Fibroblast of mammary gland (primary cell): Measurements from ENCODE around the gene SNRPA.
A peak's percentile ranks its signal among the peaks of the same experiment; 100 is the strongest.

Source experiments
- DNase-seq: peaks from one replicate; pipeline ENCODE4 v3.0.0-alpha.2; 2010; ENCODE audit warnings: low read depth
- H3K4me3 ChIP-seq: 2 replicates; pipeline ENCODE4 v1.5.1; 2011; ENCODE audit warnings: low read depth, mild to moderate bottlenecking, low read length, moderate library complexity; ENCODE audit not compliant: control insufficient read depth
- CTCF ChIP-seq: conservative IDR thresholded peaks from 2 replicates; pipeline ENCODE4 v1.5.1; 2011; ENCODE audit warnings: low read depth, low read length, inconsistent platforms; ENCODE audit not compliant: control insufficient read depth, insufficient read depth

SNRPA gene

GRCh38 chr19:40705950-40706619 is 44.9 kb upstream of the SNRPA start:
- H3K4me3 ChIP-seq = no peak overlapping the region
- DNase-seq = no peak
- TF ChIP-seq CTCF = no peak

- DNase-seq = no peak
- no peak overlapping the region for H3K4me3 ChIP-seq
- TF ChIP-seq CTCF = no peak
Observed at GRCh38 chr19:40707615-40708014, 43.4 kb upstream of the SNRPA start.

- no peak for TF ChIP-seq CTCF
- no peak overlapping the region for H3K4me3 ChIP-seq
- DNase-seq = no peak
Observed at GRCh38 chr19:40709817-40710216, 41.2 kb upstream of the SNRPA start.

GRCh38 chr19:40713939-40714338 is 37.1 kb upstream of the SNRPA start:
- TF ChIP-seq CTCF = no peak
- DNase-seq = no peak
- no peak overlapping the region for H3K4me3 ChIP-seq

DNA sequence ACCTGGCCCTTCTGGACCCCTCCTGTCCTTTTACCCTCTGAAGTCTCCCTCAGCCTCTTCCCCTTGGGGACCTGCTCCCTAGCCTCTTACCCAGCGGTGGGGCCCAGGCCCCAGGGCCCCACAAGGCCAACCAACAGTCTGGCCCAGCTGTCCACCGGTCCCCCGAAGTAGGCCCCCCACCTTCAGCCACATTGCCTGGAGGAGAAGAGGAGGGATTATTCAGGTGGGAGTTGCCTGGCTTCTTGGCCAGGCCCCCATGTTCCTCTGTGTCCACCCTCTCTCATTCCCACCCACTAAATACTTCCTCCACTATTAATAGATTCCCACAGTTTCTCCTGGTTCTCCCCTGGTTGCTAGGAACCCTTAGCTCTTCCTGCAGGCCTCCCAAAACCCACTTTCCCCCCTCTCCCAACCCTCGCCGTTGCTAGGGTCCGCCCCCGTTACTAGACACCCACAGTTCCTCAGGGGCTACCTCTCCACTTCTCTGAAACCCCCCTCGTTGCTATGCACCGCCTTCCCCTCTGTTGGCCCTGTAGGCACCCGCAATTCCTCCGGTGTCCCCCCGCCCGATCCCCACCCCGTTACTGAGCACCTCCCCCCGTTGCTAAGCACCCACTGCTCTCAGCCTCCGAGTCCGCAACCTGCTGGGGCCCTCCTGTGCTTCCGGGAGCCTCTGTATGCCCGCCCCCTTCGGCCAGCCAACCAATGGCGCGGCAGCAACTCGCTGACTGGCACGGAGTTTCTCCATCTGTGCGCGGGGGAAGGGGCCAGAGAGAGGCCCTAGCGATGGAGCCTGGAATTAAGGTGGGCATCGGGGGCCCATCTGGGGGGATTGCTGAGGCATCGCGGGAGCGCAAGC is 36.3 kb upstream of the SNRPA start:
- peak overlapping the region; percentile 59 for H3K4me3 ChIP-seq
- TF ChIP-seq CTCF = no peak
- peak; percentile 84 for DNase-seq

GRCh38 chr19:40716031-40716481 is 34.9 kb upstream of the SNRPA start:
- peak overlapping the region; percentile 91 for H3K4me3 ChIP-seq
- TF ChIP-seq CTCF = no peak
- DNase-seq = peak; percentile 97
